NCI-H2227 (cell line): ENCODE results near the gene BCKDHB.
A peak's percentile ranks its signal among the peaks of the same experiment; 100 is the strongest.
"Not testable (repeated sequence)": the region's sequence is repeated elsewhere in the genome, so short reads cannot be mapped to it uniquely, and the experiment has no call there.

Experiments
- DNase-seq: peaks from one replicate; lab custom pipeline; 2025; ENCODE audit not compliant: unreplicated experiment; lab: John Stamatoyannopoulos, UW

Gene BCKDHB

DNA sequence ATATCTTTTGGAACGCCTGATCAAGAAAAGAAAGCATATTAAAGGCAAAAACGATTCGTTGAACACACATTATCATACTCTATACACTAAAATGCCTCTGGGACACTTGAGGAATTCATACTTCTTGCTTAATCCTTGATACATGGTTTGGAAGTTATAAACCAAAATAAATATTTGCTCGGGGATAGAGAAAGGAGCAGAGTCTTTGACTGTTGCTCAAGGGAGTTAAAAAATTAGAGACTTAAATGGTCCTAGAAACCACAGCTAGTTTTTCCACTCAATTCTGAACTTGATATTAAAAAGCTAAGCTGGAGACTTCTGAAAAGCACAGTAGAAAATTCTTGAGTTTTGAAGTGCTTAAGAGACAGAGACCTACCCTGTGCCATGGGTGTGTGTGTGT, 98.9 kb downstream of the BCKDHB start:
- no peak for DNase-seq

DNA sequence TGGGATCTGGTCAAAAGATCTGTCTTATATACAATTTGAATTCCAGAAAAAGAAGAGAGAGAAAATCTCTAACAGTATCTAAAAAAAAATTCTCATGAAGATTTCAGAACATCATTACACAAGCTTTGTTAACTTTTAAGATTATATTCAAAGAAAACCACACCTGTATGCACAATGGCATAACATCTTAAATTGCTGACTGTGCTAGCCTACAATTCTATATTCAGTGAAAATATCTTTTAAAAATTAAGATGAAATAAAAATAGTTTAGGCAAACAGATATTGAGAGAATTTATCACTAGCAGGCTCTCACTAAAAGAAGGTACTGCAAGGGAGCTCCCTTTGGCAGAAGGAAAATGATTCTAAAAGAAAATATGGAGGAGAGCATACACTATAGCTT, 100.3 kb downstream of the BCKDHB start:
- no peak for DNase-seq

DNA sequence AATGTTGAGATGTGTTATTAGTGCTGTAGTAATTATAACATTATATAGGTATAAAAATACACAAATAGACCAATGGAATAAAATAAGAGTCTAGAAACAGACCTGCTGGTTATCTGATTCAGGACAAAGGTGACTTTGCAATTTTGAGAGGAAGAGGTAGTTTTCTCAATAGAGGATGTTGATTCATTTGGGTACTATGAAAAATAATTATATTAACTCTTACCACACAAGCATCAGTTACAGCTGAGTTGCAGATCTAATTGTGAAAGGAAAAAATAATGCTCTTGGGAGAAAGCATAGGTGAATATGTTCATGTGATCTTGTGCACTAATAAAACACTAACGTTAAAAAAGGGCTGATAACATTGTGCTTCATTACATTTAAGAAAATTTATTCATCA, 103.0 kb downstream of the BCKDHB start:
- no peak for DNase-seq

- DNase-seq: no peak
These were observed 104.1 kb downstream of the BCKDHB start for GRCh38 chr6:80210618-80211017.

GRCh38 chr6:80211286-80211685, 104.8 kb downstream of the BCKDHB start:
- no peak for DNase-seq

DNA sequence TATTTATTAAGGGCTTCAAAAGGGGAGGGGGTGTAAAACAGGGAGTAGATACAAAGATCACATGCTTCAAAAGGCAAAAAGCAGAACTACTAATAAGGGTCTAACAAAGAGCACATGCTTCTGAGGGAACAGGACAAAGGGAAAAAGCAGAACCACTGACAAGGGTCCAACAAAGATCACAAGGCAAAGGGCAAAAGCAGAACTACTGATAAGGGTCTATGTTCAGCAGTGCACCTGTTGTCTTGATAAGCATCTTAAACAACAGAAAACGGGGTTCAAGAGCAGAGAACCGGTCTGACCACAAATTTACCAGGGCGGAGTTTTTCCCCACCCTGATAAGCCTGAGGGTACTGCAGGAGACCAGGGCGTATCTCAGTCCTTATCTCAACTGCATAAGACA, 105.4 kb downstream of the BCKDHB start:
- not testable (repeated sequence) for DNase-seq

DNA sequence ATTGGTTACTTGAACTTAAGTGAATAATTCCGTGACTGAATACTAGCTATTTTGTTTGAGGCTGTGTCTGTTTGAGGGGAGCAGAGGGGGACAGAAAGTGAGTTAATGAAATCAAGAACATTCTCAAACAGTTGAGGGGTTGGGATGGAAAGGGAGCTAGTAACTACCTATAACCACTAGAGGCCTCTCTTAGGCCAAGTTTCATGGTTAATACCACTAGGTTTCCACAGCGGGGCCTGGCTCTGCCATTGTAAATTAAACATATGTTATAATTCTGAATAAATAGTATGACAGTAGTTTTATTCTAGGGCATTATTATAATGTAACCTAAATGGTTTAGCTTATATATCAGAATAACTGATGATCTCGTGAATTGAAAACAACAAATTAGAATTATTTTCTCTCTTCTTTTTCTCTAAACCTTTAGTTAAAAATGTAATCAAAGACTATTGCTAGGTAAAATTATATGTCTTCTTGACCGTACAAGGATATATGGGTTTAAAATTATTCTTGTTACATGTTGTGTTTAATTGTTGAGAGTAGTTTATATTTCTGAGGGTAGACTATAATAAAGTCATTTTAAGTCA, 108.1 kb downstream of the BCKDHB start:
- peak; percentile 36 for DNase-seq

GRCh38 chr6:80215063-80215462, 108.6 kb downstream of the BCKDHB start:
- DNase-seq: no peak

DNA sequence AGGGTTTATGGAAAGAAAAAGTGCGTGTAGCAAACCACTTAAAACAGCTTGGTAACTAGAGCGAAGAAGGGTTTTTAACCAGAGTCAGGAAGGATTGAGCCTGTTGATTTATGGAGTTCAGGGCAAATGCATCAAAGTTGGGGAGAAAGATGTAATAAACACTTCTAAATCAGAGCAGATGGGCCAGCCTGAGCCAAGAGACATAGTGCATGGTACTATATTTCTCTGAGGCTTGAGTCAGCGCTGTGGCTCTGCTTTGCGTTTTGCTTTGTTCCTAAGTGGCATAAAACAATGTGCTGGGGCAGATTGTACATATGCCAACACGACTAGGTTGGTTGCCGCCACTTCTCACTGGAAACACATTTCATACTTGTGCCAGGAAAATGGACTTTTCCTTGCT, 111.3 kb downstream of the BCKDHB start:
- no peak for DNase-seq

DNA sequence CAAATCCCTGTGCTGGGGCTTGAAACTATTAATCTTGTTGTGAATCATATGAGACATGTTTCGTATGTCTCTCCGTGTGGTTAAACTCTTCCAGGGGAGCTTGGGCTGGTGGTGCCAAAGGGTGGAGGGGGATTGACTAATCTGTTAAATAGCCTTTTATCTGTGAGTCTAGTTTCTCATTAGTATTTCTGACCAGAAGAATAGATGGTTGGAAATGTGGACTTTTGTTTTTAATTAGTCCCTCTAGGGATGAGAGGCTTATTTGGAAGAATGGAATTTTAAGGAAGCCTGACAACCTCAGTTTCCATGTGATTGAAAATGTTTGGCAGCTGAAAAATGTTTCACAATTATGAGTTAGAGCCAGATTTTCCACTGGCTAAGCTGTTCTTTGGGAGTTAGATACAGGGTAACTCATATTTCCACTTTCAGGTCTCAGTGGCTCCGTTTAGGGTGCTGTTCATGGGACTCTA, 117.3 kb downstream of the BCKDHB start:
- DNase-seq: no peak

GRCh38 chr6:80226151-80226550, 119.7 kb downstream of the BCKDHB start:
- no peak for DNase-seq

DNA sequence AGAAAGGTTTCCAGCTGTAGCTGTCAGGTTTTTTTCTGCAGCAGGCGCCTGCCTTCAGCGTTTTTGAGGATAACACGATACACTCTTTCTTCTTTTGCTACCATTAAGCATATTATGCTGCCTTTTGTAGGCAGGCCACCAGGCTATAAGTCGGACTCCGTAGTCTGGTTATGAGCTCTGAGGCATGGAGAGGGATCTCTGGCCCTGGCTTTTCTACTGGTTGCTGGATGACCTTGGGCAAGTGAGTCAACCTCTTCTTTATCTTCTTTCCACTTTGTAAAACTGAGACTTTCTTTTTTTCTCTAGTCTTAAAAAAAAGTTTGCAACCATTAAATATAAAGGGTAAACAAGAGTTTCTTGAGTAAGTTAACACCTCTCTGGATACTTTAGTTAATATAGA, 120.2 kb downstream of the BCKDHB start:
- DNase-seq: no peak

DNA sequence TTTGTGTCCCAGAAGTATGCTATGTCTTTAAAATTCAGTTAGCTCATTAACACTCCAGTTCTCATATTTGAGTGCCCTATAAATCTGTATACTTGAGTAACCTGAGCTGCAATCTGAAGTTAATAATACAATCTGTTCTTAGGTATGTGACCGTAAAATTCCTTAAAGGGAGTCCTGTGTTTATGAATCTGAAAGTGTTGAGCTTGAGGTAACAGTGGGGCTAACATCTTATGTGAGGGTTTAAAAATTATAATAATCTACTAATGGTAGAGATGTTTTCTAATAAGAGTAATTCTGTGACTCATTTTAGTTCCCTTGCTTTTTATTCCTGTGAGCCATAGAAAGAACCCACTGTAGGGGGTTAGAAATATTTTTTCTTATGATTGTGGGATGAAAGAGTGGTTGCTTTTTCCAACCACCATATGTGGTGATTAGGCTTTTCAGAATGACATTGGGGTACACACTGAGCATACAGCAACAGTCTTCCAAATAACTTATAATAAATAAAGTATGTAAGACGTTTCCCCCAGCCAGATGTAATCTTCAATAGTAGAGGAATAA, 121.2 kb downstream of the BCKDHB start:
- no peak for DNase-seq

- DNase-seq: no peak
These were observed 126.8 kb downstream of the BCKDHB start for GRCh38 chr6:80233262-80233661.

- DNase-seq: no peak
These were observed 127.5 kb downstream of the BCKDHB start for GRCh38 chr6:80233958-80234357.

GRCh38 chr6:80234401-80234800, 127.9 kb downstream of the BCKDHB start:
- DNase-seq: no peak

DNA sequence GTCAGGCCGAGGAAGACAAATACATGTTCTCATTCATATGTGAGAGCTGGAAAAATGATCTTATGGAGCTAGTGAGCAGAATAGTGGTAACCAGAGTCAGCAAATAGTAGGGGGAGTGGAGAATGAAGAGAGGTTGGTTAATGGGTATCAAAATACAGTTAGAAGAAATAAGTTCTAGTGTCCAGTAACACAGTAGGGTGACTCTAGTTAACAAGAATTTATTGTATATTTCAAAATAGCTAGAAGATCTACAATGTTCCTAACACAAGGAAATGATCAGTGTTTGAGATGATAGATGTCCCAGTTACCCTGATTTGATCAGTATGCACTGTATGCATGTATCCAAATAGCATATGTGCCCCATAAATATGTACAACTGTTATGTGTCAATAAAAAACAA, 128.4 kb downstream of the BCKDHB start:
- no peak for DNase-seq

DNA sequence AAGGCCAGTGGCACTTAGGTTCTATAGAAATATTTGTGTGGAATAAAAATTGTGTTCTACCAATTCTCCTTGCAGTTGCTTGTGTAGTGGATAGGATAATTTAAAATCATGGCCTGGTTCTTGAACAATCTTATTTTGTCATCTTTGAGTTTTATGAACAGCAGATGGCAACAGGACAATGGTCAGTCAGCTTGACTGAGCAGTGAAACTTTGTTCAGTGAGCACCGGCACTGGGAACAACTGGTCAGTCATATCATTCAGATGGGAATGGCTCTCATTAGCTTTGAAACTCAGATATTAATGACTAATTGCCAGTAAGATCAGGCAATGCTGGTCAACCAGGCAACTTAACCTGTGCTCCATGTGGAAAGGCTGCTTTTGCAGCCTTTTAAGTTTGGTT, 129.2 kb downstream of the BCKDHB start:
- no peak for DNase-seq

- not testable (repeated sequence) for DNase-seq
These were observed 132.3 kb downstream of the BCKDHB start for GRCh38 chr6:80238754-80239153.

- no peak for DNase-seq
These were observed 138.6 kb downstream of the BCKDHB start for GRCh38 chr6:80245043-80245442.

- DNase-seq: no peak
These were observed 143.4 kb downstream of the BCKDHB start for GRCh38 chr6:80249897-80250296.

DNA sequence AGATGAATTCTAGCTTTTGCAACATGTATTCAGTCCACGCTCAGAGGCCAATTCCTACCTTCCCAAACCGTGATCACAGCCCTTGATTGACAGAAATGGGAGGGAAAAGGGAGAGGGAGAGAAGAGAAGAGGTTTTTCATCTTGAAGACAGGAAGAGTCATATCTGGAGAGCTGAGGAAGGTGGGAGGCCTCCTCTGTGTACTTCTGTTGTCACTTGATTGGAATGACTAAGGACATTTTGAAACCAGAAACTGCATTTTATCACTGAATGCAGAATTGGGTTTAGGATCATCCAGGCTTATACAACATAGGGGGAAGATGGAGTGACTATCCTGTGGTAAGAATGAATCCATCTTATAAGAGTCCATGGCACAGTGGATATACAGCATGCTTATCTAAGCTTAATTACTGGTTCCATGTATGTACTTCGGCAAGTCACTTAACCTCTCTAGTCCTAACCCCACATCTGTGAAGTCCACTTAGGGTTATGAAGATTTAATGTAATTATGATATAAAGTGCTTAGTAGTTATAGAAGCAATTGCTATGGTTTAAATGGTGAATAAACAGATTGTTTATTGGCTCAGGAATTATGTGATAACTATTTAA, 144.0 kb downstream of the BCKDHB start:
- no peak for DNase-seq

DNA sequence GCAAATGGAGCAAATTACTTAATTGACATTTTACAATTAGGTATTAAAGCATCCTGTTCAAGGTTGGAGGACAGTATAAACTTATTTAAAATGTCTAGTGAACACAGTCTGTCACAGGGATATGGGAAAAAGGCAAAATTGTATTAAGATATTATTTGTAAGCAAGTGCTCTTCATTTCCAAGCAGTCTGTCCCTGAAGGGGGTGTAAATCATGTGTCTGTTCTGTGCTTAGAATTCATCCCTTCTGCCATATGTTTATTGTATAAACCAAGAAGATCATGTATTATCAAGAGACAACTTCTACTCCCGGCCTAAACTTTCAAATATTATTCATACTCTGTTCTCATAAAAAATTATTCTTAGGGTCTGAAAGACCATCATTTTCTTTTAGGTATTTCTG, 144.8 kb downstream of the BCKDHB start:
- DNase-seq: no peak
